NCI-H187 treated with DMSO at 0.1 percent for 48 hours (cell line): ENCODE results near the gene FFAR3.
"Not testable (repeated sequence)": the region's sequence is repeated elsewhere in the genome, so short reads cannot be mapped to it uniquely, and the experiment has no call there.

ENCODE experiments used
- DNase-seq: peaks from one replicate; lab custom pipeline; 2025; lab: John Stamatoyannopoulos, UW

FFAR3 gene

GRCh38 chr19:35377656-35378055, 19.4 kb downstream of the FFAR3 start:
- DNase-seq, result no peak

GRCh38 chr19:35378356-35378755, 20.1 kb downstream of the FFAR3 start:
- DNase-seq, result no peak

GRCh38 chr19:35379545-35379944, 21.3 kb downstream of the FFAR3 start:
- not testable (repeated sequence) for DNase-seq

GRCh38 chr19:35379992-35380391, 21.7 kb downstream of the FFAR3 start:
- DNase-seq, result no peak

- DNase-seq, result no peak
These were observed 22.3 kb downstream of the FFAR3 start for GRCh38 chr19:35380450-35381124.

- no peak for DNase-seq
These were observed 23.1 kb downstream of the FFAR3 start for GRCh38 chr19:35381318-35381717.

GRCh38 chr19:35381926-35382325, 23.7 kb downstream of the FFAR3 start:
- DNase-seq, result no peak

GRCh38 chr19:35383536-35383935, 25.3 kb downstream of the FFAR3 start:
- no peak for DNase-seq

- no peak for DNase-seq
These were observed 30.2 kb downstream of the FFAR3 start for GRCh38 chr19:35388277-35389054.

GRCh38 chr19:35389192-35389861, 31.1 kb downstream of the FFAR3 start:
- no peak for DNase-seq

- DNase-seq, result no peak
These were observed 34.8 kb downstream of the FFAR3 start for GRCh38 chr19:35392742-35393715.

- no peak for DNase-seq
These were observed 37.3 kb downstream of the FFAR3 start for GRCh38 chr19:35395382-35396199.

GRCh38 chr19:35396240-35396885, 38.1 kb downstream of the FFAR3 start:
- DNase-seq, result no peak

GRCh38 chr19:35397064-35397463, 38.8 kb downstream of the FFAR3 start:
- no peak for DNase-seq

GRCh38 chr19:35398570-35398969, 40.3 kb downstream of the FFAR3 start:
- no peak for DNase-seq

- no peak for DNase-seq
These were observed 41.0 kb downstream of the FFAR3 start for GRCh38 chr19:35399231-35399630.

GRCh38 chr19:35399948-35400772, 41.9 kb downstream of the FFAR3 start:
- no peak for DNase-seq

- DNase-seq, result no peak
These were observed 42.5 kb downstream of the FFAR3 start for GRCh38 chr19:35400773-35401100.

- DNase-seq, result not testable (repeated sequence)
These were observed 43.2 kb downstream of the FFAR3 start for GRCh38 chr19:35401416-35401815.
